Gastrocnemius medialis (tissue), 4 donors: ENCODE results near the gene CNR2.

Experiments used
- CTCF ChIP-seq, 5 experiments: fragments of 450-650 bp in 3 of 5; fragments of 200-600 bp in 2 of 5; sonication (generic) in 2 of 5; IDR thresholded peaks in 4 of 5; conservative IDR thresholded peaks in 1 of 5; 1 replicate in 4 of 5; 2 replicates in 1 of 5; pipeline ENCODE4 v1.5.1; 2016 to 2019; ENCODE audit warnings: antibody characterized with exemption in 5 of 5, mild to moderate bottlenecking in 3 of 5, moderate library complexity in 3 of 5
- POLR2A ChIP-seq, 2 donors: fragments of 450-650 bp; IDR thresholded peaks; one replicate each; pipeline ENCODE4 v1.6.1; 2017; ENCODE audit warnings: antibody characterized with exemption in 2 of 2, mild to moderate bottlenecking in 2 of 2, moderate library complexity in 2 of 2

GRCh38 chr1:23906731-23907130 is 6.4 kb downstream of the CNR2 start:
- TF ChIP-seq CTCF (IDR thresholded peaks at IDR 0.05 in 4 of 5, conservative IDR thresholded peaks at IDR 0.05 in 1 of 5) (no peak), POLR2A (IDR thresholded peaks at IDR 0.05) (no peak)
